HCT116 (cell line): Measurements from ENCODE around the gene MISP. TPM values are rescaled to one million over a fixed set of nuclear protein-coding genes. Genes with fewer than 3 reads are reported as not detected.

Experiments
- ATAC-seq: fragments of 200-7000 bp; cut with Tn5 transposase; 2 replicates; pipeline ENCODE4 v1.9.1; 2020; ENCODE audit warnings: mild to moderate bottlenecking, moderate library complexity
- BruUV-seq: library from RNA; stranded (reverse); fragments of 400-500 nt; replicated peaks from 2 replicates; lab custom pipeline; 2021; lab: Mats Ljungman, UMichigan
- CTCF ChIA-PET: fragments of 300-600 bp; sonication (Branson Sonifier 250); formaldehyde crosslinking; loops from one replicate; lab custom pipeline; 2021; ENCODE audit warnings: antibody characterized with exemption; lab: Charles Lee
- POLR2A ChIA-PET: fragments of 300-600, 350-600 bp; sonication (Branson Sonifier 250); formaldehyde crosslinking; loops from one replicate; lab custom pipeline; 2021; ENCODE audit warnings: antibody characterized with exemption; lab: Charles Lee
- RAD21 ChIA-PET, 2 experiments: fragments of 300-600 bp; sonication (Branson Sonifier 250); formaldehyde crosslinking; loops; one replicate each; lab custom pipeline; 2023; ENCODE audit warnings: low total read pairs in 2 of 2; ENCODE audit not compliant: uncharacterized antibody in 2 of 2, unreplicated experiment in 2 of 2, low non-redundant PET in 1 of 2; lab: Charles Lee
- DNase-seq: peaks from one replicate; pipeline ENCODE4 v3.0.0-alpha.2; 2010; ENCODE audit warnings: low read depth, low spot score
- H2AFZ ChIP-seq: fragments of 200-600 bp; shearing (Covaris generic), sonication (generic); 2 replicates; pipeline ENCODE4 v1.6.1; 2017; ENCODE audit warnings: low read depth, mixed run types, mixed read lengths, antibody characterized with exemption, low read length; ENCODE audit not compliant: poor library complexity, severe bottlenecking
- H3K27ac ChIP-seq: 2 replicates; pipeline ENCODE4 v1.5.1; 2012; ENCODE audit warnings: low read depth, low read length
- H3K27me3 ChIP-seq: fragments of 200-600 bp; sonication (generic); 2 replicates; pipeline ENCODE4 v1.6.1; 2016; ENCODE audit warnings: mixed run types, low read length, mixed read lengths; ENCODE audit not compliant: insufficient read depth
- H3K36me3 ChIP-seq, 2 experiments: fragments of 200-500 bp in 1 of 2; fragments of 200-600 bp in 1 of 2; sonication (Bioruptor generic) in 1 of 2; sonication (generic) in 1 of 2; 2 replicates each; pipeline versions ENCODE4 v1.5.1 to v1.6.1; 2014 to 2016; ENCODE audit warnings: low read length in 2 of 2, inconsistent platforms in 1 of 2, mixed read lengths in 1 of 2, mixed run types in 1 of 2; ENCODE audit not compliant: insufficient read depth in 2 of 2, control insufficient read depth in 1 of 2
- H3K4me1 ChIP-seq, 2 experiments: fragments of 200-600 bp in 1 of 2; sonication (generic) in 1 of 2; 2 replicates each; pipeline versions ENCODE4 v1.5.1 to v1.6.1; 2012 to 2017; ENCODE audit warnings: low read length in 2 of 2, inconsistent platforms in 1 of 2, mild to moderate bottlenecking in 1 of 2, mixed read lengths in 1 of 2, mixed run types in 1 of 2, moderate library complexity in 1 of 2; ENCODE audit not compliant: insufficient read depth in 2 of 2, control insufficient read depth in 1 of 2
- H3K4me2 ChIP-seq: fragments of 200-600 bp; sonication (generic); 2 replicates; pipeline ENCODE4 v1.6.1; 2017; ENCODE audit warnings: mixed run types, low read length, mixed read lengths
- H3K4me3 ChIP-seq, 2 experiments: fragments of 200-600 bp in 1 of 2; sonication (generic) in 1 of 2; replicated peaks in 1 of 2; 2 replicates each; pipeline ENCODE4 v1.5.1; 2011 to 2016; ENCODE audit warnings: low read length in 2 of 2, control low read depth in 1 of 2, low read depth in 1 of 2, mild to moderate bottlenecking in 1 of 2, mixed read lengths in 1 of 2, mixed run types in 1 of 2
- H3K79me2 ChIP-seq: fragments of 200-600 bp; sonication (generic); 2 replicates; pipeline ENCODE4 v1.6.1; 2017; ENCODE audit warnings: mild to moderate bottlenecking, mixed run types, low read length, moderate library complexity, mixed read lengths; ENCODE audit not compliant: insufficient read depth
- H3K9ac ChIP-seq: fragments of 200-600 bp; sonication (generic); 2 replicates; pipeline ENCODE4 v1.6.1; 2016; ENCODE audit warnings: low read length, mixed read lengths
- H3K9me2 ChIP-seq: fragments of 200-600 bp; sonication (generic), shearing (Covaris generic); 2 replicates; pipeline ENCODE4 v1.6.1; 2017; ENCODE audit warnings: mixed run types, mild to moderate bottlenecking, moderate library complexity; ENCODE audit not compliant: insufficient read depth
- H3K9me3 ChIP-seq, 2 experiments: fragments of 200-500 bp in 1 of 2; fragments of 200-600 bp in 1 of 2; sonication (Bioruptor generic) in 1 of 2; sonication (generic) in 1 of 2; 2 replicates each; pipeline ENCODE4 v1.6.1; 2014 to 2017; ENCODE audit warnings: low read length in 2 of 2, mixed read lengths in 2 of 2, inconsistent platforms in 1 of 2, low read depth in 1 of 2, mild to moderate bottlenecking in 1 of 2, mixed run types in 1 of 2, moderate library complexity in 1 of 2; ENCODE audit not compliant: control insufficient read depth in 1 of 2, insufficient read depth in 1 of 2
- H4K20me1 ChIP-seq: fragments of 200-600 bp; sonication (generic), shearing (Covaris generic); 2 replicates; pipeline ENCODE4 v1.6.1; 2017; ENCODE audit warnings: mixed run types, mild to moderate bottlenecking, moderate library complexity; ENCODE audit not compliant: insufficient read depth
- CTCF ChIP-seq, 3 experiments: fragments of 200-600 bp in 1 of 3; sonication (generic) in 1 of 3; IDR thresholded peaks in 2 of 3; conservative IDR thresholded peaks in 1 of 3; 2 replicates each; pipeline ENCODE4 v1.5.1; 2012 to 2017; ENCODE audit warnings: low read depth in 2 of 3, low read length in 2 of 3, antibody characterized with exemption in 1 of 3, borderline replicate concordance in 1 of 3, control low read depth in 1 of 3, mild to moderate bottlenecking in 1 of 3, mixed read lengths in 1 of 3, mixed run types in 1 of 3, moderate library complexity in 1 of 3; ENCODE audit not compliant: insufficient read depth in 1 of 3
- EZH2 ChIP-seq: fragments of 200-600 bp; sonication (generic); IDR thresholded peaks from 2 replicates; pipeline ENCODE4 v1.6.1; 2017; ENCODE audit warnings: antibody characterized with exemption, mixed run types
- POLR2AphosphoS5 ChIP-seq: IDR thresholded peaks from 2 replicates; pipeline ENCODE4 v1.6.1; 2011; ENCODE audit warnings: mild to moderate bottlenecking, low read depth, low read length, moderate library complexity
- REST ChIP-seq: IDR thresholded peaks from 2 replicates; pipeline ENCODE4 v1.6.1; 2012; ENCODE audit warnings: low read depth
- SIN3A ChIP-seq: IDR thresholded peaks from 2 replicates; pipeline ENCODE4 v1.6.1; 2012; ENCODE audit warnings: low read depth
- SP1 ChIP-seq: IDR thresholded peaks from 2 replicates; pipeline ENCODE4 v1.6.1; 2012; ENCODE audit warnings: low read depth
- intact Hi-C: fragments of 100-400 bp; cut with micrococcal nuclease; formaldehyde crosslinking; loops from 2 replicates; pipeline ENCODE4 v1.10.0; 2022
- total RNA-seq: library from RNA; stranded (reverse); gene quantifications from one replicate; pipeline ENCODE4 v1.2.1, GENCODE V29; 2021; ENCODE audit not compliant: unreplicated experiment

The MISP gene
- total RNA-seq, 1 experiment from 2014 or later = 38.2 TPM

- no peaks in the 10 kb centered on the region for H3K9me2 ChIP-seq
- CTCF ChIA-PET = no interaction called here
- peaks cover 0 to 6% of the 10 kb centered on the region in 2 experiments; a peak in 1 of 4 replicates for H3K36me3 ChIP-seq
- peaks cover 2% of the 10 kb centered on the region; the same call in 1 of the 2 replicates for H4K20me1 ChIP-seq
- no peaks in the 10 kb centered on the region for H3K9me3 ChIP-seq
- peaks cover 10% of the 10 kb centered on the region for H3K79me2 ChIP-seq
- no peaks in the 10 kb centered on the region for H3K27me3 ChIP-seq
- H3K4me1 ChIP-seq = peaks cover 0 to 8% of the 10 kb centered on the region in 2 experiments; a peak in 1 of 4 replicates
- no peak overlapping the region for H3K4me2 ChIP-seq
- POLR2A ChIA-PET = no interaction called here
- H3K4me3 ChIP-seq = no peak overlapping the region
- ATAC-seq (no peak), DNase-seq (no peak)
- no TSS peak for BruUV-seq
- RAD21 ChIA-PET = no interaction called here
- no peak overlapping the region for H3K9ac ChIP-seq
- intact Hi-C loops = loop anchor here (10.0 kb wide), 1 partner anchor 451 kb away; the partner anchor contains the start of genes ATP5F1D and MIDN
- no peak for TF ChIP-seq POLR2AphosphoS5
- TF ChIP-seq REST = no peak
- TF ChIP-seq SIN3A = no peak
- no peak for TF ChIP-seq CTCF (IDR thresholded peaks at IDR 0.05 in 2 of 3, conservative IDR thresholded peaks at IDR 0.05 in 1 of 3; ENCODE audit: borderline replicate concordance in 1 of 3, insufficient read depth in 1 of 3, low read depth in 2 of 3, low read length in 2 of 3)
- TF ChIP-seq SP1 = no peak
- no peak for TF ChIP-seq EZH2
- no peak overlapping the region for H3K27ac ChIP-seq
- H2AFZ ChIP-seq = no peak overlapping the region
These were observed 42.9 kb downstream of the MISP start for GRCh38 chr19:793806-794205.
